ENCODE data around the gene ULK3. TPM values are rescaled to one million over a fixed set of nuclear protein-coding genes. Genes with fewer than 3 reads are reported as not detected.
A peak's percentile ranks its signal among the peaks of the same experiment; 100 is the strongest.

ULK3 gene
- total RNA-seq, 1 donor from 2014 or later: 17.4 TPM

DNA sequence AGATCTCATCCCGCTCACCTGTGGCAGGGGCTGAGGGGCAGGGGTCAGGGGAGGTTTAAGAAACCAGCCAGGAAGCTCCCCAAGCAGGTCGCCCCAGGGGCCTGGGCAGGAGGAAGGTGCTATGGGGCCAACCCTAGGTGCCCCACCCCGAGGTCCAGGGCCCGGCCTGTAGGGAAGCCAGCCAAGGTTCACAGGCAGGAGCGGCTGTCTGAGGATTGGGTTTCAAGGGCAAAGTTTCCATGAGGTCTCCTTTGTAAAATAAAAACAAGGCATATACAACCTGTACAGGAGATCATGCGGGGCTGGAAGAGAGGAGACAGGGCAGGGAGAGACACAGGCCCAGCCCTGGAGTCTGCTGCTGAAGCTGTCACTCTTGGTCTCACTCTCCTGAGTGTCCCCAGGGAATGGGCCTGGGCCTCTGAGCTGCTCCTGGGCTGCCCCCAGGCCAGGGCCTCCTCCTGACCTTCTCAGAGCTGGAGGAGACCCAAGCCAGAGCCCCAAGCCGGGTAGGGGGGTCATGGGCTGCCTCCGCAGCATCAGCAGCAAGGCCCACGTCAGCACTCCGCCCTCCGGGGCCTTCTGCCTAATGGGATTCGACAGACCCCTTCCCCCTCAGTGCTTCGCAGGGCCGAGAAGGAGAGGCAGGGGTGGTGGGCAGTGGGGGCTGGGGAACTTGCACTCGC lies 11.0 kb downstream of the ULK3 start:
- no peak for FAIRE-seq
- H3K36me3 ChIP-seq (ENCODE audit: control insufficient read depth, insufficient read depth, low read length): peaks cover 3% of the 10 kb centered on the region
- H3K4me3 ChIP-seq (ENCODE audit: low read depth, low read length): no peak overlapping the region
- H3K27me3 ChIP-seq (ENCODE audit: control insufficient read depth, insufficient read depth, low read length): peaks cover 9% of the 10 kb centered on the region
- TF ChIP-seq CTCF (IDR thresholded peaks at IDR 0.05; ENCODE audit: insufficient read depth, low read length, severe bottlenecking): no peak
- no peak for DNase-seq (ENCODE audit: low read depth)

GRCh38 chr15:74830868-74831267 lies 12.1 kb downstream of the ULK3 start:
- Histone ChIP-seq H3K27me3 (ENCODE audit: control insufficient read depth, insufficient read depth, low read length) (peaks cover 12% of the 10 kb centered on the region), H3K36me3 (ENCODE audit: control insufficient read depth, insufficient read depth, low read length) (peaks cover 3% of the 10 kb centered on the region), H3K4me3 (ENCODE audit: low read depth, low read length) (no peak overlapping the region)
- FAIRE-seq: no peak
- no peak for DNase-seq (ENCODE audit: low read depth)
- TF ChIP-seq CTCF (IDR thresholded peaks at IDR 0.05; ENCODE audit: insufficient read depth, low read length, severe bottlenecking): no peak

- no peak overlapping the region for H3K4me3 ChIP-seq (ENCODE audit: low read depth, low read length)
- no peak for FAIRE-seq
- no peaks in the 10 kb centered on the region for H3K36me3 ChIP-seq (ENCODE audit: control insufficient read depth, insufficient read depth, low read length)
- H3K27me3 ChIP-seq (ENCODE audit: control insufficient read depth, insufficient read depth, low read length): peaks cover 19% of the 10 kb centered on the region
- DNase-seq (ENCODE audit: low read depth): no peak
- no peak for TF ChIP-seq CTCF (IDR thresholded peaks at IDR 0.05; ENCODE audit: insufficient read depth, low read length, severe bottlenecking)
Observed at GRCh38 chr15:74829991-74830390, 13.0 kb downstream of the ULK3 start.

DNA sequence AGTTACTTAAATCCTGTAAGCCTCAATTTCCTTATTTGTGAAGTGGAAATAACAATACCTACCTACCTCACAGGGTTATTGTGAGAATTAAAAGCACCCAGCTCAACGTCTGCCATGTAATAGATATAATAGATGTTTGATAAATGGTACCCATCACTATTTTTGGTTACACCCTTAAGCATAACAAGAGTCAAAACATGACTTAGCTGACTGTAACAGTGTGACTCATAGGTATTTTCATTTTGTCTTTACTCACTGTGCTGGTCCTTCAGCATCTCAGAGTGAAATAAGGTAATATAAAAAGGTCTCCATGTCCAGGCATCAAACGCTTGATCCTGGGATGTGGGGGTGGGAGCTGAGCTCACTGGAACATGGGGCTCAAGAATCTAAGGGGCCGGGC lies 13.5 kb downstream of the ULK3 start:
- Histone ChIP-seq H3K36me3 (ENCODE audit: control insufficient read depth, insufficient read depth, low read length) (no peaks in the 10 kb centered on the region), H3K4me3 (ENCODE audit: low read depth, low read length) (no peak overlapping the region), H3K27me3 (ENCODE audit: control insufficient read depth, insufficient read depth, low read length) (peaks cover 19% of the 10 kb centered on the region)
- FAIRE-seq (no peak), DNase-seq (ENCODE audit: low read depth) (peak; percentile 43)
- no peak for TF ChIP-seq CTCF (IDR thresholded peaks at IDR 0.05; ENCODE audit: insufficient read depth, low read length, severe bottlenecking)

DNA sequence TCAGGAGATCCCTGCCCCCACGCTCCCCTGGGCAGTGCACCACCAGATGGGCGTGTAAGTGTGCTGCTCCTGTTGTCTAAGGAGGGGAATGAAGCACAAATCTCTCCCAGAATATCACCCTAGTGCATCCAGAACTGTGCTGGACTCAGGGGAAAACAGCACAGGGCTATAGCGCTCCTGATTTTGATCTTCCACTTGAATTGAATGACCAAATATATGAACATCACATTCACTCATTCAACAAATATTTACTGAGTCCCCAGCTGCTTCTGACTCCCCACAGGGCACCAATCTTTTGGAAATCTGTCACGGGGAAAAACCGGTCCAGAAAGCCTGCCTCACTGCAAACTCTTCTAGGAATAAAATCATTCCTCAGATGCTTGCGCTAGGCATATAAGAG lies 14.1 kb downstream of the ULK3 start:
- Histone ChIP-seq H3K36me3 (ENCODE audit: control insufficient read depth, insufficient read depth, low read length) (no peaks in the 10 kb centered on the region), H3K27me3 (ENCODE audit: control insufficient read depth, insufficient read depth, low read length) (peaks cover 19% of the 10 kb centered on the region), H3K4me3 (ENCODE audit: low read depth, low read length) (no peak overlapping the region)
- TF ChIP-seq CTCF (IDR thresholded peaks at IDR 0.05; ENCODE audit: insufficient read depth, low read length, severe bottlenecking): no peak
- DNase-seq (ENCODE audit: low read depth) (no peak), FAIRE-seq (no peak)

GRCh38 chr15:74827614-74828013 lies 15.3 kb downstream of the ULK3 start:
- no peak overlapping the region for H3K4me3 ChIP-seq (ENCODE audit: low read depth, low read length)
- H3K27me3 ChIP-seq (ENCODE audit: control insufficient read depth, insufficient read depth, low read length): peaks cover 19% of the 10 kb centered on the region
- FAIRE-seq (no peak), DNase-seq (ENCODE audit: low read depth) (no peak)
- no peak for TF ChIP-seq CTCF (IDR thresholded peaks at IDR 0.05; ENCODE audit: insufficient read depth, low read length, severe bottlenecking)
- no peaks in the 10 kb centered on the region for H3K36me3 ChIP-seq (ENCODE audit: control insufficient read depth, insufficient read depth, low read length)

Measured in bronchial epithelial cell (primary cell).